SU-DHL-6 (cell line): ENCODE data around the gene NSMCE1.

Experiments used
- CTCF ChIP-seq: fragments of 200-600 bp; sonication (generic); IDR thresholded peaks from one replicate; pipeline ENCODE4 v1.5.1; 2017; ENCODE audit warnings: antibody characterized with exemption, mild to moderate bottlenecking, low read length, moderate library complexity; ENCODE audit not compliant: insufficient read depth, poor library complexity, severe bottlenecking
- EZH2phosphoT487 ChIP-seq: fragments of 200-600 bp; sonication (generic), shearing (Covaris generic); conservative IDR thresholded peaks from 2 replicates; pipeline ENCODE4 v1.6.1; 2018; ENCODE audit warnings: mild to moderate bottlenecking, antibody characterized with exemption, low read length, moderate library complexity, mixed read lengths

GRCh38 chr16:27199736-27200135 lies 68.8 kb downstream of the NSMCE1 start:
- no peak for TF ChIP-seq CTCF
- TF ChIP-seq EZH2phosphoT487, result no peak
